ENCODE results near the gene SETDB1. TPM values are rescaled to one million over a fixed set of nuclear protein-coding genes. Genes with fewer than 3 reads are reported as not detected.

SETDB1 gene
- total and polyA plus RNA-seq, 2 of the 13 experiments (the other 11 are each of a cell fraction or from before 2014, with no cell fraction given) = 33.1 to 34.6 TPM

GRCh38 chr1:150981177-150981804, 55.1 kb downstream of the SETDB1 start (continued):
- no peak for TF ChIP-seq E2F1 (CRISPR knock-in tag; IDR thresholded peaks at IDR 0.05)
- no peak for TF ChIP-seq MLLT10 (CRISPR knock-in tag; IDR thresholded peaks at IDR 0.05)
- TF ChIP-seq BCL3 (CRISPR knock-in tag; IDR thresholded peaks at IDR 0.05) = no peak
- no peak for TF ChIP-seq ZNF75D (CRISPR knock-in tag; IDR thresholded peaks at IDR 0.05; ENCODE audit: borderline replicate concordance)
- no peak for TF ChIP-seq NAIF1 (CRISPR knock-in tag; IDR thresholded peaks at IDR 0.05; ENCODE audit: borderline replicate concordance)
- no peak for TF ChIP-seq ZSCAN5A (CRISPR knock-in tag; IDR thresholded peaks at IDR 0.05; ENCODE audit: borderline replicate concordance)
- 0 out of 2 replicates have a peak, but pooled peaks have one; percentile 35 for TF ChIP-seq BCL6 (CRISPR knock-in tag; IDR thresholded peaks at IDR 0.05)
- TF ChIP-seq HNF4A (CRISPR knock-in tag; IDR thresholded peaks at IDR 0.05) = peak; percentile 2; the same call in 1 of the 2 replicates
- peak; percentile 22; the same call in 1 of the 2 replicates for TF ChIP-seq FOXA3 (CRISPR knock-in tag; IDR thresholded peaks at IDR 0.05)
- no peak; the same call in 1 of the 2 replicates for TF ChIP-seq REPIN1 (CRISPR knock-in tag; IDR thresholded peaks at IDR 0.05; ENCODE audit: borderline replicate concordance, low read depth)
- no peak for TF ChIP-seq AGO1 (IDR thresholded peaks at IDR 0.05; ENCODE audit: low read depth, low read length, poor library complexity, severe bottlenecking)
- TF ChIP-seq MED1 (CRISPR knock-in tag; IDR thresholded peaks at IDR 0.05) = no peak
- no peak; the same call in 1 of the 2 replicates for TF ChIP-seq ZNF574 (CRISPR knock-in tag; IDR thresholded peaks at IDR 0.05)
- no peak for TF ChIP-seq ATF1 (CRISPR knock-in tag; IDR thresholded peaks at IDR 0.05)
- TF ChIP-seq SETDB1 (CRISPR knock-in tag; IDR thresholded peaks at IDR 0.05; ENCODE audit: borderline replicate concordance) = no peak
- TF ChIP-seq TAF15 (IDR thresholded peaks at IDR 0.05; ENCODE audit: low read depth, low read length, poor library complexity, severe bottlenecking) = no peak
- TF ChIP-seq MAF1 (CRISPR knock-in tag; IDR thresholded peaks at IDR 0.05; ENCODE audit: borderline replicate concordance) = no peak
- no peak for TF ChIP-seq ZNF616 (CRISPR knock-in tag; IDR thresholded peaks at IDR 0.05; ENCODE audit: low read depth)
- 0 out of 2 replicates have a peak, but pooled peaks have one; percentile 31 for TF ChIP-seq ZBTB26 (CRISPR knock-in tag; IDR thresholded peaks at IDR 0.05; ENCODE audit: borderline replicate concordance)
- TF ChIP-seq MTF1 (CRISPR knock-in tag; IDR thresholded peaks at IDR 0.05) = no peak
- TF ChIP-seq ZNF83 (CRISPR knock-in tag; IDR thresholded peaks at IDR 0.05; ENCODE audit: borderline replicate concordance) = no peak
- no peak for TF ChIP-seq KDM5B (CRISPR knock-in tag; IDR thresholded peaks at IDR 0.05; ENCODE audit: borderline replicate concordance)
